HG02763 (cell line): ENCODE data around the gene TMEM40.
"Not testable (repeated sequence)": the region's sequence is repeated elsewhere in the genome, so short reads cannot be mapped to it uniquely, and the experiment has no call there.

ENCODE experiments used
- ATAC-seq: cut with Tn5 transposase; IDR thresholded peaks from one replicate; pipeline ENCODE4 v1.9.1; 2021; ENCODE audit warnings: mild to moderate bottlenecking, moderate library complexity; ENCODE audit not compliant: unreplicated experiment

The TMEM40 gene

GRCh38 chr3:12777171-12777570 lies 18.1 kb upstream of the TMEM40 start:
- no peak for ATAC-seq

- ATAC-seq, result not testable (repeated sequence)
Measured at GRCh38 chr3:12775970-12776369, 16.9 kb upstream of the TMEM40 start.

- no peak for ATAC-seq
Measured at GRCh38 chr3:12775226-12775625, 16.2 kb upstream of the TMEM40 start.

DNA sequence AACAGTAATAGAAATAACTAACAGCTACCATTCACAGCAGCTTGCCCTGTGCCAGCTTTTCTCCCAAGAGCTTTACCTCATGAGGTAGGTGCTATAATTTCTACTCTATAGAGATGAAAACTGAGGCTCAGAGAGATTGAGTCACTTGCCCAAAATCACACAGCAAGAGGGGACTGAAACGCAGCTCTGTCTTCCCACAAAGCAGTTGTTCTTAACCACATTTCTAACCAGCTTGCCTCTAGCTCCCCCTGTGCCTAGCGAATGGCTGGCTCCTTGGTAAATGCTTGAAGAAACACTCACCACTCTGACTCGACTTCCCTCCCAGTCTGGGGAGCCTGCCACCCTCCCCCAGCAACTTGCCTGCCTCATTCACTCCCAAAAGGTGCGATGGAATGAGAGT lies 15.6 kb upstream of the TMEM40 start:
- ATAC-seq, result no peak

DNA sequence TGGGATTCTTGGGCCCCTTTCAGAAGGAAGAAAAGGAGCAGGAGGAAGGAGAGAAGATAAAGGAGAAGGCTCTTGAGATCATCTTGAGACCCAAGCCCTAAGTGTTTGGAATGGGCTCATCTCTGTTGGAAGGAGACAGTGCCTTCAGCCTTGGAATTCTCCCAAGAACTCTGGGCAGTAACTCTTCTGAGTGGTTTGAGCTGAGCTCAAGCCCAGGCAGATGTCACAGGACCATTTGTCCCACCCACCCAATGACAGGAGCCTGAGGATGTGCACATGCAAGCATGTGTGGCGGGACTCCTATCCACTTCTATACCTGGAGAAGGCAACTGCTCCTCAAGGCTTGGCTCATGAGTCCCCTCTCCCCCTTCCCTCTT lies 14.6 kb upstream of the TMEM40 start:
- no peak for ATAC-seq

DNA sequence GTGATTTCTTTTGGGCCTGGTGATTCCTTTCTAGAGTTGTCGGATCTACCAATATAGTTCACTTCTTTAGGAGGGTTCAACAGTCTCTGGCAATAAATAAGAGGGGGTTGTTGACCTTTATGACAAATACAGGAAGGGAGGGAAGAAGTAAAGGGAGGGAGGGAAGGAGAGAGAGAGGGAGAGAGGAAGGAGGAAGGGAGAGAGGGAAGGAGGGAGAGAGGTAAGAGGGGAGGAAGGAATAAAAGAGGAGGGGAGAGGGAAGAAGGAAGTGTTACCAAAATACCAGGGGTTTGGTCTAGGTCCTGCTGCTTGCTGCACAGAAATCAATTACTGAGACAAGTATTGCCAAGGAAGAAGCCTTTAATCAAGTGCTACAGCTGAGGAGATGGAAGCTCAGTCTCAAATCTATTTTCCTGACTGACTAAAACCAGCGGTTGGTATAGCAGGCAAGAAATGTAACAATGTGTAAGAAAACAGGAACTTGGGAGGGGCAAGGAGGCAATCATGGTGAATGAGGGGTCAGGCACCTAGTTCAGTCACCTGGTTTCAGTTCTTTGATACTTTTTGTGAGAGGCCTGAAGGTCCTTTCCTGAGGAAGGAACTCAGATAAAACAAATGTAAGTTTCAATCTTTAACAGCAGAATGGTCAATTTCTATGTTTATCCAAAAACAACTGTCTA lies 14.1 kb upstream of the TMEM40 start:
- ATAC-seq, result no peak

GRCh38 chr3:12772462-12772861 lies 13.4 kb upstream of the TMEM40 start:
- no peak for ATAC-seq

DNA sequence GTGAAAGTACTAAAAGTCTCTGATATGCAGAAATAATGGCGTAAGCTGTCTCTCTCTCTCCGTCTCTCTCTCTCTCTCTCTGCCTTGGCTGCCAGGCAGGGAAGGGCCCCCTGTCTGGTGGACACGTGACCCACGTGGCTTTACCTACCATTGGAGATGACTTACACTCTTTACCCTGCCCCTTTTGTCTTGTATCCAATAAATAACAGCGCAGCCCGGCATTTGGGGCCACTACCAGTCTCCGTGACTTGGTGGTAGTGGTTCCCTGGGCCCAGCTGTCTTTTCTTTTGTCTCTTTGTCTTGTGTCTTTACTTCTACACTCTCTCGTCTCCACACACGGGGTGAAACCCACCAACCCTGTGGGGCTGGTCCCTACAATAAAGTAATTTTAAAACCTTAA lies 12.2 kb upstream of the TMEM40 start:
- no peak for ATAC-seq

GRCh38 chr3:12769761-12770160 lies 10.7 kb upstream of the TMEM40 start:
- no peak for ATAC-seq

GRCh38 chr3:12768579-12769527 lies 9.8 kb upstream of the TMEM40 start:
- no peak for ATAC-seq

DNA sequence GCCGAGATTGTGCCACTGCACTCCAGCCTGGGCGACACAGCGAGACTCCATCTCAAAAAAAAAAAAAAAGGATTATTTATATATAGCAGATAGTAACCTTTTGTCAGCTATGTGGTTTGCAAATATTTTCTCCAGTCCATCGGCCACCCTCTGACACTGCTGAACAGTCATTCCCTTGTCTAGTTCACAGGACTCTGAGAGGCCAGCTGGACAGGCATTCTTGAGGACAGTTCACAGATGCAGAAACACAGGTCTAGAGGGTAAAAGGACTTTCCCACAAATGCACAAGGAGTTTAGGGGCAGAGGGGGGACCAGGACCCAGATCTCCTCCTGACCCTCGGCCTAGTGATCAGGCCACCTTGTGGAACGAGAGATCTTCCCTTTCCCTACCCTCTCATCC lies 7.5 kb upstream of the TMEM40 start:
- ATAC-seq, result no peak

GRCh38 chr3:12764171-12764776 lies 5.2 kb upstream of the TMEM40 start:
- no peak for ATAC-seq

DNA sequence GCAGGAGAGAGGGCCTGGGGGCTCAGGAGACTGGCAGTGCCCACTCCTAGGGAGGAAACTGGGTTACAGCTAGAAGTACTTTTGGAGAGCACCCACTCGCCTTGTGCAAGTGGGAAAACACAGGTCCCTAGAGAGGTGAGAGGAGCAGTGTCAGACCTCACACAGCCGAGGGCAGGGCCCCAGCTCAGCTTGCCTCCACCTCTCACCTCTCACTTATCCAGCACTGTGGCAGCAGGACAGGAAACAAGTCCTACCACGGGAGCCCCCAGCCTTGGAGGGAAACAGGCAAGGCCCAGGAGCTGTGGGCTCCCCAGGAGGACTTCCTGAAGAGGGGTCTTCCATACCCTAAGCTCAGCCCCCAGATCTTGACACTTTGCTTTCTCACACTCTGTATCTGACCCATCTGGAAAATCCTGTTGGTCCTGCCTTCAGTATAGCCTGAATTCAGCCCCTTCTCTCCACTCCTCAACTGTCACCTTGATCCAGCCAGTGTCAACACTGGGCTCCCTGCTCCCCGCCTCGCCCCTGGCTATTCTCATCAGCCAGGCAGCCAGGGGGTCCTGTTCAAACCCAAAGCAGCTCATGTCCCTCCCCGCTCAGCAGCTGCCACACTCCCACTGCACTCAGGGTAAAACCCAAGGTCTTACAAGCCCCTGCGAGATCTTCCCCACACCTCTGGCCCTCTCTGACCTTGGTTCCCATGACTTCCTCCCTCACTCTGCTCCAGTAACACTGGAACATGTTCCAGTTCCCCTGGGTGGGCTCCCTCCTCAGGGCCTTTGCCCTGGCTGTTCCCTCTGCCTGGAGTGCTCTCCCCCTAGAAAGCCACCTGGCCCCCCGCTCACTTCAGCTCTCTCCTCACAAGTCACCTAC lies 870 bp upstream of the TMEM40 start:
- no peak for ATAC-seq

DNA sequence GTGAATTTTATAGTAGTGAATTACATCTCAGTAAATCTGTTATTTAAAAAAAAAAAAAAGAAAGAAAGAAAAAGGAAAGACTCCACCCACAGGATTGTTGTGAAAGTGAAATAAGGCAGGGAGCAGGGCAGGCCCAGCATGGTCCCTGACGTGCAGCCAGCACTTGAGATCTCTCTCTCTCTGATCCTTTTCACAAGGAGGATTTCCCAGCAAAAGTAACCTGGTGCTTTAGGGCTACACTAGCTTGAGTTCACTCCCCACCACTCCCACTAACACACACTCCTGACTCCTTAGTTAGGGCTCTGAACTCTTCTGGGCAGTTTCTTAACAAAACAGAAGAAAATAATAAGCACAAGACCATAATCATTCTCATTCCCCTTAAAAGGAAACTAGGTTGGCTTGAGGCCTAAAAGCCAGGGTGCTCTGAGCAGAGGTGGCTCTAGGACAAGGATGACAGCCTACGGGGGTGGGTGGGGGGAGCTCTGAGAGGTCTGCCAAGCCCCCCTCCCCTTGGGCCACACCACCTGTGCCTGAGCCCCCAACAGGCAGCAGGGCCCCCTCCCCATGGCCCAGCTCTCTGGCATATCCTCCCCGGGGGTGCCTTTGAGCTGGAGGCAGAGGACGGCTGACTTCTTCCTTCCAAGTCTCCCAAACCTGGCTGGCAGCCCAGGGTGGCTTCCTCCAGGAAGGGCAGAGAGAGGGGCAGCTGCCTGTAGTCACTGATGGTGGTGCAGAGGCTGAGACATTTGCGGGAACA lies 856 bp downstream of the TMEM40 start:
- no peak for ATAC-seq

- ATAC-seq, result no peak
Measured at GRCh38 chr3:12756635-12757034, 2.4 kb downstream of the TMEM40 start.

GRCh38 chr3:12756175-12756574 lies 2.9 kb downstream of the TMEM40 start:
- no peak for ATAC-seq

DNA sequence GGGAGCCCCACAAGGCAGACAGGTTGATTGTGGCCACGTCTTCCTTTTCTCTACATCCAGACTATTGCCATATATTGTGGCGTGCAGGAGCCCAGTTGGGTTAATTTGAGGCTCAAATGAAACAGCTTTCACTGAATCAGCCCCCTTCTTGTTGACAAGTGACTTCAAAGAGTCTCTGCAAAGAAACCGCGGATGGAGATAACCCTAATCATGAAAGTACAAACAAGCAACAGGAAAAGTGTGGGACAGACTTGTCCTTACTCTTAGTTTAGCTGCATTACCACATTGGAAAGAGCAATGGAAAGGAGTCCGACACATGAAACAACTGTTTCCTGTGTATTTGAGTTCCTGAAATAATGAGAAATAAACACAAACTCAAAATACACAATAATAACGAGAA lies 3.3 kb downstream of the TMEM40 start:
- no peak for ATAC-seq

- no peak for ATAC-seq
Measured at GRCh38 chr3:12754313-12754712, 4.7 kb downstream of the TMEM40 start.

- ATAC-seq, result no peak
Measured at GRCh38 chr3:12753275-12754028, 5.6 kb downstream of the TMEM40 start.
